ENCODE data around the gene ZIK1.

- TF ChIP-seq POLR2A (IDR thresholded peaks at IDR 0.05) (no peak), EP300 (IDR thresholded peaks at IDR 0.05) (no peak)
Measured at GRCh38 chr19:57642396-57643046, 58.6 kb downstream of the ZIK1 start.

Data from gastroesophageal sphincter (tissue), 2 donors.